OCI-LY1 (cell line): ENCODE measurements around the gene RSRP1.

Experiments
- CTCF ChIP-seq: fragments of 200-600 bp; sonication (generic), shearing (Covaris generic); IDR thresholded peaks from 2 replicates; pipeline ENCODE4 v1.5.1; 2017; ENCODE audit warnings: mild to moderate bottlenecking, antibody characterized with exemption, low read length, moderate library complexity, mixed read lengths
- EZH2 ChIP-seq: fragments of 200-600 bp; sonication (generic), shearing (Covaris generic); IDR thresholded peaks from 2 replicates; pipeline ENCODE4 v1.8.0; 2017; ENCODE audit warnings: borderline replicate concordance, mixed run types, mild to moderate bottlenecking, antibody characterized with exemption, low read length, moderate library complexity, mixed read lengths

GRCh38 chr1:25201006-25201405, 46.2 kb downstream of the RSRP1 start:
- TF ChIP-seq CTCF (no peak), EZH2 (no peak)
